SH-SY5Y (cell line): Measurements from ENCODE around the gene REM2.

Experiments used
- GATA2 ChIP-seq: IDR thresholded peaks from 2 replicates; pipeline ENCODE4 v1.6.1; 2011; ENCODE audit warnings: mild to moderate bottlenecking, low read depth, low read length
- GATA3 ChIP-seq: IDR thresholded peaks from 2 replicates; pipeline ENCODE4 v1.6.1; 2011; ENCODE audit warnings: low read depth, mild to moderate bottlenecking, low read length, moderate library complexity

Gene REM2

GRCh38 chr14:22918804-22919600 is 36.0 kb downstream of the REM2 start, which contains the start of gene RBM23:
TSS of gene RBM23 (minus strand) at chr14:22919149.
- TF ChIP-seq GATA3 = no peak
- TF ChIP-seq GATA2 = no peak

GRCh38 chr14:22919601-22919921 is 36.5 kb downstream of the REM2 start:
- TF ChIP-seq GATA3 (no peak), GATA2 (no peak)

DNA sequence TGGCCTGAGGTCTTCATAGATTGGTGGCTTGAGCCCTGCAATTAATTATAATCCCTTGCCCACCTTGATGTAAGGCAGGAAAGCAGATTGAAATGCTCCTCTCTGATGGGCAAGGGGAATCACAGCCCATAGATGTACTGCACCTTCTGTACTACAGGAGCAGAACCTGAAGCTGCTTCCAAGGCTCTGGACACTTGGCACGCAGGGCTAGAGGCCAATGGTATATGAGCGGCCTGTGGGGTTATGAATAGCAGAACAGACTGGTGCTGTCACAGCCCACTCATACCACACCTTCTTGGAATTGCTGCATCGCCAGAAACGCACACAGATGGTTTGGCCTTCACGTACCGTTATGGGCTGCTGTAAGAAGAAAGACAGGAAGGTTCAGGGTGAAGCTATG is 37.7 kb downstream of the REM2 start:
- no peak for TF ChIP-seq GATA2
- TF ChIP-seq GATA3 = no peak

- TF ChIP-seq GATA2 (no peak), GATA3 (no peak)
These were observed 39.3 kb downstream of the REM2 start for GRCh38 chr14:22922294-22922693.

DNA sequence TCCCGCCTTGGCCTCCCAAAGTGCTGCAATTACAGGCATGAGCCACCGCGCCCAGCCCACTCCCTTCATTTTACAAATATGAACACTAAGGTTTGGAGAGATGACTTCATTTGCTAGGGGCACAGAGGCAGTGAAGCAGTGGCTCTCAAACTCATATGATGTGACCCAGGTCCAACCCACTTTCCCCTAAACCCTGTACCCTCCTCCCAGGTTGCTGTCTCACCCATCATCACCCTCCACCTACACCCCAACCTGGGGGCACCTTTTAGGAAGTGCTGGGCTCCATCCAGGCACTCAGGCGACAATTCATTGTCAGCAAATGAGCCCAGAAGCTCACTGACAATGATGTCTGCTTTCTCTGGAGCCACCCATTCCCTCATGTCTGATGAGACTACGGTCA is 40.7 kb downstream of the REM2 start:
- TF ChIP-seq GATA3 (no peak), GATA2 (no peak)

DNA sequence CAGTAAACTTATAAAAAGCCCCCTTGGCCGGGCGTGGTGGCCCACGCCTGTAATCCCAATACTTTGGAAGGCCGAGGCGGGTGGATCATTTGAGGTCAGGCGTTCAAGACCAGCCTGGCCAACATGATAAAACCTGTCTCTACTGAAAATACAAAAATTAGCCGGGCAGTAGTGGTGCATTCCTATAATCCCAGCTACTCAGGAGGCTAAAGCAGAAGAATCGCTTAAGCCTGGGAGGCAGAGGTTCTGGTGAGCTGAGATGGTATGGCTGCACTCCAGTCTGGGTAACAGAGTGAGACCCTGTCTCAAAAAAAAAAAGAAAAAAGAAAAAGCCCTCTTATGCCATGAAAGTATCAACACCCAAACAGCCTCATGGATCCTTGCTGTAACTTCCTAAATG is 42.5 kb downstream of the REM2 start:
- TF ChIP-seq GATA2 = no peak

DNA sequence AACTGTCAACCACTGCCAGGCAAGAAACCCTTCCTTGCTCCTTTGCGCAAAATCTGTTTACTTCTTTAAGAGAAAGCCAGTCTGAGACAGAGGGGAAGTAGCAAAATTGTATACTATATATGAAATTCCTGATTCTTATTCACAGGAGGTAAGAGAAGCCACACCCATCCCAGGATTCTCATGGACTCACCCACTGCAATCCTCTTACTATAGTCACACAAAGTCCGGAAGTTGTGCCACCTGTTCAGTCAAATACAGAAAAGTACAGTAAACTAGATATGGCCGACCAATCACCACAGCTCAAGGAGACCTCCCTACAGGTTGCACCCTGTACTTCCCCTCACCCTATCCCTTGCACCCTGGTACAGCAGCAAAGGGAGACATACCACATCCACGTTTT is 43.3 kb downstream of the REM2 start:
- TF ChIP-seq GATA3 (no peak), GATA2 (no peak)

DNA sequence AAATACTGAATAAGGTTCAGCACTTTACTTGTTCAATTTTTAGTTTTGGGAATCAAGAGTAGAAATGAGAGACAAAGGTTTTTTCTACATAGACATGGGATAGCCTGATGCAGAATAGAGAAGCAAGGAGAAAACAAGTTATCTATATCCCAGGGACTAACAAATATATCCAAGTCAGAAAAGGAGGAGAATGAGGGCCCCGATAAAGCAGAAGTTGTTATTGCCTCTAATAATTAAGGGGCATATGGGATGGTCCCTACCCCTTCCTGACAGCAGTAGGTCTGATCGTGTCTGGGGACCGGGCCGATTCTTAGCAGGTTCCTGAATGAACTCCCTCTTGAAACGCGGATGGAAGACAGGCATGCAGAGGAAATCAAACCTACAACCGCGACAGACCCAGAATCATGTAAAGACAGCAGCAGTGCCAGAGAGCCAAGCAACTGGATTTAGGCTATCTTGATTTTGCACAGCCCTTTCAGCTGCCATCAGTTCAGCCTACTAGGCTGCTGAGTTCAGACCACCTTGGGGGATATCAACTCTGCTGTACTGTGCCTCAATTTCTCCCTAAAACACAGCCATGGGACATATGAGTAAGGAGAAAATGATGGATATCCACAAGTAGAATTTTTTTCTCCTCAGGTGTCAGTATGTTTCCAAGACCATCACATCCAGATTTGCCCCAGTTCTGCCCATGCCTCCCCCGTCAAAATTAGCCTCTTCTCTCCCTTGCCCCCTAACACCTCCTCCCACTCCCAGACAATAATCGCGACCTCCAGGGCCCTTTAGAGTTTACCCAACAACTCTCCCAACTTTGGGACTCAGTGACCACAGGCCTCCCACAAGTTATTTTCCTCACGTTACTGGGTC is 45.4 kb downstream of the REM2 start:
- TF ChIP-seq GATA3 (no peak), GATA2 (no peak)

DNA sequence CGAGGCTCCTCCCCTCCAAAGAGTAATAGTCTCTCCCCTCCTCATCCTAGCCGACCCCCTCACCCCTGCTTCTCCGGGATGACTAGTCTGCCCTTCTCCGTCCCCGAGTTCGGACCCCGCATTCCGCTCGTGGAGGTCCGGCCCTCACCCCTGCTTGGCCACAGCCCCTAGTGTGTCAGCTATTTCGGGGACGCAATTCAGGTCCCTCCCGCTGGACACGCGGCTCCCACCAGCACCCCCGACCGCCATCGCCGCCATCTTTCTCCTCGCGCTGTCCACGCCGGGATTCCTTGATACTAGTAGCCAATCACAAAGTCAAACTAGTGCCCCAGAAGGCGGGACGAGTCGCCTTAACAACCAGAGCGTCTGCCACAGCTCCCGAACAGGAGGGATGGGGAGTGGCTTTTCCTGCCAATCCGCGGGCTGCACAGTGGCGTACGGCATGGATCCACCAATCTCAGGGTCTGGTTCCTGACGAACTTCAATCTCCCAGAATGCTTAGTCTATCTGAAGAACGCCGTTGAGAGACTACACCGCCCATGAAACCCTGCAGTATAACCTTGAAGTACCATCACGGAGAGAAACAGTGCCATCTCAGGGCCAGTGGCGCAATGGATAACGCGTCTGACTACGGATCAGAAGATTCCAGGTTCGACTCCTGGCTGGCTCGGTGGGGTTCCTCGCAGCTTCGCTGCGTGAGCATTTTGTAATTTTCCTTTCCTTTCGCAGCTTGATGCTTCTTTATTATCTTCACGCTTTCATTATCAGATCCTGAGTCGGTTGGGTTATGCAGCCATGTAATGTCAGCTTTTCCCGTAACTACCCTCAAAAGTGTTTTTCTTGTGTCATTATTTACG is 46.3 kb downstream of the REM2 start, which contains the start of gene PRMT5:
Gene PRMT5 (minus strand): TSS at position 273 of the 857 bp plus-strand sequence. CDS start 15 bp downstream, at position 258.
- TF ChIP-seq GATA2 = no peak; the same call in 1 of the 2 replicates

DNA sequence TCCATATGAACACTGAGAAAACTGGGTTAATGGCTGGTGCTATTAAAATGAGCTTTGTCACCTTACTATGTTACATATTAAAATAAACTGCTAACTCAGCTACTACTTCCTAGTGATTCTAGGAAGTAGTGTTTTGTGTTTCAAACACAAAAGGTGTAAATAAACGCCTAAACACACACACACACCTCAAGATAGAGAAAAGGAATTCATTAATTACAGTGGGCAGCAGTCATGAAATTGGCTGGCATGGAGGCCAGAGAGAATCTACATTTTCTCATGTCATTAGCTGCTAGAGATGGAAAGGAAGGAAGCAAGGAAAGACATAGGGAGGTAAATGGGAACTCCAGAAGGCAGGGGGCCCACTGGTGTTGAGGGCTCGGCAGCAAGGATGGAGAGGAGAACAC is 46.9 kb downstream of the REM2 start:
- no peak for TF ChIP-seq GATA3
- TF ChIP-seq GATA2 = no peak

DNA sequence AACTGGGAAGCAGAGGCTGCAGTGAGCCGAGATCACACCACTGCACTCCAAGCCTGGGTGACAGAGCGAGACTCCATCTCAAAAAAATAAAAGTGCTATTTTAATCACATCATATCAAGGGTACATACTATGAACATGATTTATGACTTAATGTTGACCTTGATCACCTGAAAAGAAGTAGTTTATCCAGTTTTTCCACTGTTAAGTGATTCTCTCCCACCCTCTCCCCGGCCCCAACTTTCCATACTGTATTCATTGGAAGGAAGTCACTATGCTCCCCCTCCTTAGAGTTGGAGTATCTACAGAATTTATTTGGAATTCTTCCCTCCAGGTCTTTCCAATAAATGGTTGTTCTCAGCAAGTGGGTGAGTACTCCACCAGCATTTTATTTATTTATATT is 49.1 kb downstream of the REM2 start:
- TF ChIP-seq GATA2 (no peak), GATA3 (no peak)

DNA sequence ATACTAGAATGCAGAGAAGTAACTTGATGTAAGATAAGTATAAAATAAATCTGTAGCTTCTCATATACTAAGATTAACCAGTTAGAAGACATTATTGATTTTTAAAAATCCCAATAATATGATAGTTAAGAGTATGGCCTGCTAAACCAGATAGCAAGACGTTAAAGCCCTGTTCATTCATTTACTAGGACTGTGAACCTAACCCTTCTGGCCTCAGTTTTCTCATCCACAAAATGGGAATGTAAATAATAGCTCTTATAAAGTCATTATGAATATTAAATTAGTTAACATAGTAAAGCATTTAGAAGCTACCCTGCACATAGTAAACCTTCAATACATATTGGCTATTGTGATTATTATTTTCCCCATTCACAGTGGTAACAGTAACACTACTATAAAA is 52.1 kb downstream of the REM2 start:
- TF ChIP-seq GATA2 (no peak), GATA3 (no peak)
